ENCODE data around the gene RBMS1. TPM values are rescaled to one million over a fixed set of nuclear protein-coding genes. Genes with fewer than 3 reads are reported as not detected.
"Not testable (repeated sequence)": the region's sequence is repeated elsewhere in the genome, so short reads cannot be mapped to it uniquely, and the experiment has no call there.

Gene RBMS1
- total RNA-seq, 4 donors from 2014 or later, result 133 to 180 (median 139) TPM

- TF ChIP-seq CTCF (IDR thresholded peaks at IDR 0.05), result no peak
- DNase-seq (ENCODE audit: low spot score) (no peak), ATAC-seq (ENCODE audit: low FRiP score) (no peak)
These were observed 36.0 kb downstream of the RBMS1 start for GRCh38 chr2:160457588-160457987.

- no peak for TF ChIP-seq CTCF (IDR thresholded peaks at IDR 0.05)
- ATAC-seq (ENCODE audit: low FRiP score) (no peak), DNase-seq (ENCODE audit: low spot score) (no peak)
These were observed 39.4 kb downstream of the RBMS1 start for GRCh38 chr2:160454070-160454797.

- no peak for TF ChIP-seq CTCF (IDR thresholded peaks at IDR 0.05)
- DNase-seq (ENCODE audit: low spot score) (no peak), ATAC-seq (ENCODE audit: low FRiP score) (no peak)
These were observed 40.3 kb downstream of the RBMS1 start for GRCh38 chr2:160453111-160453820.

- TF ChIP-seq CTCF (IDR thresholded peaks at IDR 0.05), result no peak
- no peak for DNase-seq (ENCODE audit: low spot score)
- ATAC-seq (ENCODE audit: low FRiP score), result no peak
These were observed 43.1 kb downstream of the RBMS1 start for GRCh38 chr2:160450486-160450885.

- not testable (repeated sequence) for DNase-seq (ENCODE audit: low spot score); ATAC-seq (ENCODE audit: low FRiP score)
These were observed 44.8 kb downstream of the RBMS1 start for GRCh38 chr2:160448821-160449220.

GRCh38 chr2:160445673-160446072 is 47.9 kb downstream of the RBMS1 start:
- DNase-seq (ENCODE audit: low spot score), result no peak
- no peak for ATAC-seq (ENCODE audit: low FRiP score)
- TF ChIP-seq CTCF (IDR thresholded peaks at IDR 0.05), result no peak

GRCh38 chr2:160442603-160443002 is 51.0 kb downstream of the RBMS1 start:
- TF ChIP-seq CTCF (IDR thresholded peaks at IDR 0.05), result no peak
- ATAC-seq (ENCODE audit: low FRiP score) (no peak), DNase-seq (ENCODE audit: low spot score) (no peak)

Data from omental fat pad (tissue), 4 donors.